Esophagus (tissue), 2 donors: ENCODE measurements around the gene NACAD. TPM values are rescaled to one million over a fixed set of nuclear protein-coding genes. Genes with fewer than 3 reads are reported as not detected.

ENCODE experiments used
- H3K27ac ChIP-seq, 2 donors: one replicate each; pipeline ENCODE4 v1.5.1; 2013; ENCODE audit warnings: low read depth in 2 of 2, mild to moderate bottlenecking in 2 of 2, inconsistent platforms in 1 of 2, low read length in 1 of 2, moderate library complexity in 1 of 2
- H3K27me3 ChIP-seq, 2 donors: one replicate each; pipeline ENCODE4 v1.6.1; 2013; ENCODE audit warnings: low read length in 2 of 2, control low read depth in 1 of 2, mild to moderate bottlenecking in 1 of 2; ENCODE audit not compliant: insufficient read depth in 2 of 2, control insufficient read depth in 1 of 2
- H3K36me3 ChIP-seq, 2 donors: one replicate each; pipeline ENCODE4 v1.6.1; 2013; ENCODE audit warnings: low read length in 1 of 2; ENCODE audit not compliant: control insufficient read depth in 2 of 2, insufficient read depth in 2 of 2
- H3K4me1 ChIP-seq, 2 donors: one replicate each; pipeline ENCODE4 v1.6.1; 2013; ENCODE audit warnings: low read length in 1 of 2; ENCODE audit not compliant: control insufficient read depth in 2 of 2, insufficient read depth in 2 of 2
- H3K4me3 ChIP-seq, 2 donors: one replicate each; pipeline ENCODE4 v1.5.1; 2013; ENCODE audit warnings: low read length in 2 of 2, mild to moderate bottlenecking in 2 of 2, low read depth in 1 of 2, moderate library complexity in 1 of 2
- H3K9me3 ChIP-seq, 2 donors: one replicate each; pipeline ENCODE4 v1.6.1; 2013; ENCODE audit warnings: mild to moderate bottlenecking in 2 of 2, low read depth in 1 of 2, low read length in 1 of 2, moderate library complexity in 1 of 2; ENCODE audit not compliant: control insufficient read depth in 2 of 2, insufficient read depth in 1 of 2
- WGBS, 2 donors: extraction: QIAGEN DNeasy Blood & Tissue Kit; methylation state at CpG; one replicate each; pipeline ENCODE4 v1.1.7; 2013; 5-methylcytosine and 5-hydroxymethylcytosine counted together
- polyA plus RNA-seq, 2 donors: library from polyadenylated mRNA; stranded (reverse); fragments of 200-250 nt; gene quantifications; one replicate each; pipeline ENCODE4 v1.2.3, GENCODE V29; 2013
- donor health status: healthy with polysubstance abuse.
- donor health status: Bipolar disorder and iron deficiency.

Gene NACAD
- polyA plus RNA-seq, 2 donors: 0.37 to 0.65 TPM

- no peaks in the 10 kb centered on the region for H3K27me3 ChIP-seq
- no peak overlapping the region for H3K4me3 ChIP-seq
- H3K9me3 ChIP-seq: no peaks in the 10 kb centered on the region
- no peaks in the 10 kb centered on the region for H3K36me3 ChIP-seq
- no peak overlapping the region for H3K27ac ChIP-seq
- no peaks in the 10 kb centered on the region for H3K4me1 ChIP-seq
- WGBS, 2 donors: 73 to 89% methylated on average over 6 of the region's 6 CpGs
Measured at GRCh38 chr7:45126920-45127319, 38.2 kb upstream of the NACAD start.

DNA sequence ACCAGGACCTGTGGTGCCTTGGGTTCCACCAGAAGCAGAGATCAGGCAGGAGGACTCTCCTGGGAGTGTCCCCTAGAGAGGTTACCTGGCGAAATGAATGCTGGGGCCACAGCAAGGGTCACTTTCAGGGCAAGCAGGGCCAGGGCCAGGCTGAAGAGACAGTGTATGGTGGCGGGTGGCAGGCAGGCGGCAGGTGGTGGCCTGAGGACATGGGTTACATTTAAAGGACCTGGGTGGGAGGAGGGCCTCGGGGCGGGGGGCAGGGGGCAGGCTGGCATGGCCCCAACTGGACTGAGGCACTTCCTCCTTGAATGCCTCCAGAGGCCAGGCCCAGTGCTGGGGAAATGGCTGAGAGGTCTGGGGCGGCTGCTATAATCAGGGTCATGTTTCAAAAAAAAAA is 37.4 kb upstream of the NACAD start:
- Histone ChIP-seq H3K27me3 (no peaks in the 10 kb centered on the region), H3K4me1 (no peaks in the 10 kb centered on the region), H3K27ac (no peak overlapping the region), H3K36me3 (no peaks in the 10 kb centered on the region), H3K4me3 (no peak overlapping the region), H3K9me3 (peaks cover 0 to 3% of the 10 kb centered on the region in 2 donors)
- 82 to 88% methylated on average over 6 of the region's 6 CpGs for WGBS, 2 donors

GRCh38 chr7:45125193-45125904 is 36.6 kb upstream of the NACAD start:
- no peak overlapping the region for H3K4me3 ChIP-seq
- H3K27ac ChIP-seq: no peak overlapping the region
- no peaks in the 10 kb centered on the region for H3K27me3 ChIP-seq
- peaks cover 0 to 3% of the 10 kb centered on the region in 2 donors for H3K9me3 ChIP-seq
- H3K4me1 ChIP-seq: no peaks in the 10 kb centered on the region
- no peaks in the 10 kb centered on the region for H3K36me3 ChIP-seq
- 87 to 88% methylated on average over 11 of the region's 11 CpGs for WGBS, 2 donors

GRCh38 chr7:45123913-45124710 is 35.3 kb upstream of the NACAD start:
- Histone ChIP-seq H3K4me3 (no peak overlapping the region), H3K36me3 (no peaks in the 10 kb centered on the region), H3K9me3 (peaks cover 0 to 3% of the 10 kb centered on the region in 2 donors), H3K4me1 (no peaks in the 10 kb centered on the region), H3K27ac (no peak overlapping the region), H3K27me3 (no peaks in the 10 kb centered on the region)
- WGBS, 2 donors: 71 to 77% methylated on average over 12 of the region's 12 CpGs

- H3K4me3 ChIP-seq: no peak overlapping the region
- H3K4me1 ChIP-seq: no peaks in the 10 kb centered on the region
- H3K27me3 ChIP-seq: no peaks in the 10 kb centered on the region
- H3K36me3 ChIP-seq: no peaks in the 10 kb centered on the region
- no peak overlapping the region for H3K27ac ChIP-seq
- H3K9me3 ChIP-seq: peaks cover 0 to 3% of the 10 kb centered on the region in 2 donors
- 78 to 80% methylated on average over 16 of the region's 16 CpGs for WGBS, 2 donors
Measured at GRCh38 chr7:45122975-45123860, 34.4 kb upstream of the NACAD start.

- Histone ChIP-seq H3K27me3 (no peaks in the 10 kb centered on the region), H3K9me3 (peaks cover 0 to 3% of the 10 kb centered on the region in 2 donors)
- 93 to 96% methylated on average over 3 of the region's 3 CpGs for WGBS, 2 donors
Measured at GRCh38 chr7:45119550-45119949, 30.8 kb upstream of the NACAD start.

DNA sequence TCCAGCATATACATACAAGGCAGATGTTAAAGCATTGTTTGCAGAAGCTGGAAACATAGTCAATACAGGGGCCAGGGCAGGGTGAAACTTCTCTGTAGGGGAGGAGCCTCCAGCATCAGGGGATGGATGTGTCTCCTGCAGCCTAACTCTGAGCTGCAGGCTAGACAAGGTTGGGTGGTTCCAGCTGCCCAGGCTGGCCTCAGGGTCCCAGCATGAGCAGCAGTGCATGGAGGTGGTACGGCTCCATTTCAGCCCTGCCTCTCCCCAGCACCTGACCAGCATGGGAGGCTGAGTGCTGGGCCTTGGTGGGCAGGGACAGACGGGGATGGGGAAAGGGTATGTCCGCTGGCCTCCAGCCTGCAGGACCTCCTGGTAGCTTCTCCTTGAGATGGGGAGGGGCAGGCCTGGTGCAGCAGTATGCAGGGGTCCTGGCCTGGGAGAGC is 30.1 kb upstream of the NACAD start:
- WGBS, 2 donors: 92 to 93% methylated on average over 3 of the region's 3 CpGs
- Histone ChIP-seq H3K27me3 (no peaks in the 10 kb centered on the region), H3K9me3 (peaks cover 0 to 3% of the 10 kb centered on the region in 2 donors), H3K4me3 (no peak overlapping the region), H3K4me1 (no peaks in the 10 kb centered on the region), H3K36me3 (no peaks in the 10 kb centered on the region), H3K27ac (no peak overlapping the region)

More at GRCh38 chr7:45119550-45119949, 30.8 kb upstream of the NACAD start:
- Histone ChIP-seq H3K4me3 (no peak overlapping the region), H3K27ac (no peak overlapping the region), H3K36me3 (no peaks in the 10 kb centered on the region), H3K4me1 (no peaks in the 10 kb centered on the region)

DNA sequence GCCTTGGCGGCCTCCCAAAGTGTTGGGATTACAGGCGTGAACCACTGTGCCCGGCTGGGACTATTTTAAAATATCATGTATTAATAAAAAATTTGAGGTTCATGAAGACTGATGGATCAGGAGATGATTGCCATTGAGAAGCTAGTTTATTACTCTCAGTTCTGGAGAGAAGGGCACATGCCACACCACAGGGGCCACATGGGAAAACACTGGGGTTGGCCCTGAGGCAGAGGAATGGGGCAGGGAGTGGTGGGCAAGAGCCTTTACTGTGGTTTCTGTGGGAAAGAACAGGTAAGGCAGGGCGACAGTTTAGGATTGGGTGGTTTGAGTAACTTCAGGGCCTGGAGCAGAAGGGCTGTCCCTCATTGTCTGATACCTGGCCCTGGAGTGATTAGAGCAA is 29.5 kb upstream of the NACAD start:
- no peak overlapping the region for H3K27ac ChIP-seq
- peaks cover 0 to 3% of the 10 kb centered on the region in 2 donors for H3K9me3 ChIP-seq
- no peak overlapping the region for H3K4me3 ChIP-seq
- no peaks in the 10 kb centered on the region for H3K4me1 ChIP-seq
- 88 to 90% methylated on average over 4 of the region's 4 CpGs for WGBS, 2 donors
- no peaks in the 10 kb centered on the region for H3K27me3 ChIP-seq
- H3K36me3 ChIP-seq: no peaks in the 10 kb centered on the region

DNA sequence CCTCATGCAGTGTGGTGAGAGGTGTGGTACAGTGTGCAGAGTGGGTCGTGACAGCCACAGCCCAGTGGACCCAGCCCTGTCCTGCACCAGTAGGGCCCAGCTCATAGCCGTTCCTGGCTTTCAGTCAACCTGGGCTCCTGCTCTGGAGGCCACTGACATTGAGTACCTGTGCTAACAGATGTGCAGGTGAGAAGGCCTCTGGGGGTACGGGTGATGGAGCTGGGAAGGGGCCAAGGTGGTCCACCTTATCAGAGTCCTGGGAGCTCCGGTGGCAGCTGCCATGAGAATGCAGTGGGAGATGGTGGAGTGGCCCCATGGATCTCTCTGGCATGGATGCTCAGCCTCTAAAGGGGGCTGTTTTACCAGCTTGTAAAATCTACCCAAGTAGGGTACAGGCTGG is 28.8 kb upstream of the NACAD start:
- Histone ChIP-seq H3K27me3 (no peaks in the 10 kb centered on the region), H3K9me3 (peaks cover 0 to 3% of the 10 kb centered on the region in 2 donors)
- WGBS, 2 donors: 76 to 78% methylated on average over 4 of the region's 4 CpGs

More for the DNA sequence above, 28.8 kb upstream of the NACAD start:
- H3K27ac ChIP-seq: no peak overlapping the region
- H3K4me3 ChIP-seq: no peak overlapping the region
- H3K4me1 ChIP-seq: no peaks in the 10 kb centered on the region
- H3K36me3 ChIP-seq: no peaks in the 10 kb centered on the region
